Kidney tubule cell (primary cell): ENCODE results near the gene AP1S2.

Experiments used
- DNase-seq: peaks from one replicate; pipeline ENCODE4 v3.0.0-alpha.2; 2018; ENCODE audit warnings: low spot score

The AP1S2 gene

GRCh38 chrX:15812192-15812938, 42.2 kb downstream of the AP1S2 start:
- DNase-seq = no peak

- DNase-seq = no peak
These were observed 46.4 kb downstream of the AP1S2 start for GRCh38 chrX:15808254-15808653.

- no peak for DNase-seq
These were observed 50.0 kb downstream of the AP1S2 start for GRCh38 chrX:15804563-15804962.

- DNase-seq = peak; percentile 32
These were observed 56.9 kb downstream of the AP1S2 start for GRCh38 chrX:15797707-15798106.

GRCh38 chrX:15790769-15791290, 63.8 kb downstream of the AP1S2 start:
- peak; percentile 46 for DNase-seq

GRCh38 chrX:15789979-15790768, 64.4 kb downstream of the AP1S2 start, which contains the start of gene ZRSR2:
ZRSR2 (plus strand) TSS chrX:15790484; CDS start chrX:15790496, 12 bp downstream.
- peak; percentile 92 for DNase-seq

- DNase-seq = no peak
These were observed 67.7 kb downstream of the AP1S2 start for GRCh38 chrX:15786915-15787314.

GRCh38 chrX:15785176-15785750, 69.3 kb downstream of the AP1S2 start:
- no peak for DNase-seq

GRCh38 chrX:15781961-15782699, 72.5 kb downstream of the AP1S2 start:
- DNase-seq = no peak
